Lung (tissue), 12 donors: ENCODE results near the gene HEPACAM2. TPM values are rescaled to one million over a fixed set of nuclear protein-coding genes. Genes with fewer than 3 reads are reported as not detected.

Experiments used
- ATAC-seq: fragments of 200-7000 bp; cut with Tn5 transposase; one replicate; pipeline ENCODE4 v1.9.1; 2020; ENCODE audit warnings: moderate number of reproducible peaks; ENCODE audit not compliant: insufficient read depth, low FRiP score
- DNase-seq, 3 donors: peaks; one replicate each; pipeline ENCODE4 v3.0.0-alpha.2; 2013 to 2017
- H3K27ac ChIP-seq, 2 donors: one replicate each; pipeline ENCODE4 v1.5.1; 2013; ENCODE audit warnings: mild to moderate bottlenecking in 2 of 2, moderate library complexity in 2 of 2, control low read depth in 1 of 2, inconsistent platforms in 1 of 2, low read depth in 1 of 2, low read length in 1 of 2
- H3K27me3 ChIP-seq, 3 donors: one replicate each; pipeline ENCODE4 v1.5.1; 2013; ENCODE audit warnings: low read length in 2 of 3; ENCODE audit not compliant: control insufficient read depth in 3 of 3, insufficient read depth in 3 of 3
- H3K36me3 ChIP-seq, 4 donors: one replicate each; pipeline ENCODE4 v1.5.1; 2013; ENCODE audit warnings: low read length in 4 of 4, mild to moderate bottlenecking in 1 of 4, moderate library complexity in 1 of 4; ENCODE audit not compliant: control insufficient read depth in 4 of 4, insufficient read depth in 4 of 4
- H3K4me1 ChIP-seq, 5 donors: one replicate each; pipeline ENCODE4 v1.5.1; 2013; ENCODE audit warnings: low read length in 5 of 5, mild to moderate bottlenecking in 2 of 5, moderate library complexity in 1 of 5; ENCODE audit not compliant: control insufficient read depth in 5 of 5, insufficient read depth in 5 of 5
- H3K4me3 ChIP-seq: one replicate; pipeline ENCODE4 v1.5.1; 2013; ENCODE audit warnings: mild to moderate bottlenecking, control low read depth, moderate library complexity
- H3K9ac ChIP-seq, 2 donors: one replicate each; pipeline ENCODE4 v1.5.1; 2013; ENCODE audit warnings: low read length in 2 of 2, control low read depth in 1 of 2; ENCODE audit not compliant: insufficient read depth in 1 of 2
- H3K9me3 ChIP-seq, 4 donors: one replicate each; pipeline ENCODE4 v1.5.1; 2013; ENCODE audit warnings: low read length in 3 of 4, mild to moderate bottlenecking in 1 of 4, moderate library complexity in 1 of 4; ENCODE audit not compliant: control insufficient read depth in 4 of 4, insufficient read depth in 3 of 4
- CTCF ChIP-seq: IDR thresholded peaks from 2 replicates; pipeline ENCODE4 v1.5.1; 2012; ENCODE audit warnings: mild to moderate bottlenecking; ENCODE audit errors: control extremely low read depth, extremely low read depth
- whole genome bisulfite sequencing, 2 donors: extraction: QIAGEN DNeasy Blood & Tissue Kit; methylation state at CpG; one replicate each; pipeline ENCODE4 v1.1.7; 2013; 5-methylcytosine and 5-hydroxymethylcytosine counted together
- polyA plus RNA-seq, 2 donors: library from polyadenylated mRNA; stranded (reverse); fragments of 200-250 nt; gene quantifications; one replicate each; pipeline ENCODE4 v1.2.1, GENCODE V29; 2013
- total RNA-seq, 2 donors: library from RNA; depleted of rRNA in 1 of 2; stranded (reverse); fragments of >200 nt in 1 of 2; gene quantifications; one replicate each; pipeline ENCODE4 v1.2.1, GENCODE V29; 2014 to 2021
- donor health status: control.
- donor health status: control.
- donor health status: Bipolar disorder and iron deficiency.
- donor health status: healthy.
- donor health status: DM: yes; HTN: yes; CAD: no.

HEPACAM2 gene
- total and polyA plus RNA-seq, 4 donors = 0.08 to 2.2 (median 0.27) TPM

- H3K36me3 ChIP-seq = peaks cover 0 to 6% (median 0%) of the 10 kb centered on the region in 4 donors
- DNase-seq (no peak), ATAC-seq (no peak)
- peaks cover 0 to 2% (median 0%) of the 10 kb centered on the region in 5 donors for H3K4me1 ChIP-seq
- no peak overlapping the region for H3K27ac ChIP-seq
- H3K9me3 ChIP-seq = no peaks in the 10 kb centered on the region
- no peak overlapping the region for H3K9ac ChIP-seq
- H3K4me3 ChIP-seq = no peak overlapping the region
- no peaks in the 10 kb centered on the region for H3K27me3 ChIP-seq
- TF ChIP-seq CTCF = no peak
- WGBS, 2 donors = 84 to 87% methylated on average over 4 of the region's 4 CpGs
Measured at GRCh38 chr7:93239824-93240223, 13.6 kb upstream of the HEPACAM2 start.

- ATAC-seq (no peak), DNase-seq (no peak)
- peaks cover 0 to 7% (median 0%) of the 10 kb centered on the region in 4 donors for H3K36me3 ChIP-seq
- no peak for TF ChIP-seq CTCF
- no peak overlapping the region for H3K4me3 ChIP-seq
- WGBS, 2 donors = 91 to 96% methylated on average over 2 of the region's 2 CpGs
- no peaks in the 10 kb centered on the region for H3K9me3 ChIP-seq
- H3K27ac ChIP-seq = no peak overlapping the region
- no peaks in the 10 kb centered on the region for H3K27me3 ChIP-seq
- no peak overlapping the region for H3K9ac ChIP-seq
- H3K4me1 ChIP-seq = peaks cover 0 to 2% (median 0%) of the 10 kb centered on the region in 5 donors
Measured at GRCh38 chr7:93238748-93239147, 12.5 kb upstream of the HEPACAM2 start.

GRCh38 chr7:93238131-93238530 lies 11.9 kb upstream of the HEPACAM2 start:
- Histone ChIP-seq H3K36me3 (peaks cover 0 to 8% (median 0%) of the 10 kb centered on the region in 4 donors), H3K4me3 (no peak overlapping the region), H3K27ac (no peak overlapping the region), H3K9me3 (no peaks in the 10 kb centered on the region), H3K27me3 (no peaks in the 10 kb centered on the region), H3K4me1 (peaks cover 0 to 4% (median 2%) of the 10 kb centered on the region in 5 donors), H3K9ac (no peak overlapping the region)
- 88 to 94% methylated on average over 4 of the region's 4 CpGs for WGBS, 2 donors
- DNase-seq (no peak), ATAC-seq (no peak)
- TF ChIP-seq CTCF = no peak

- H3K27me3 ChIP-seq = no peaks in the 10 kb centered on the region
- no peak for DNase-seq
- H3K36me3 ChIP-seq = peaks cover 0 to 4% (median 0%) of the 10 kb centered on the region in 4 donors
- H3K4me3 ChIP-seq = no peak overlapping the region
- no peak overlapping the region for H3K27ac ChIP-seq
- TF ChIP-seq CTCF = no peak
- H3K4me1 ChIP-seq = peaks cover 0 to 16% (median 7%) of the 10 kb centered on the region in 5 donors
- WGBS, 2 donors = 86 to 95% methylated on average over 2 of the region's 2 CpGs
- H3K9ac ChIP-seq = no peak overlapping the region
- ATAC-seq = no peak
- no peaks in the 10 kb centered on the region for H3K9me3 ChIP-seq
Measured at GRCh38 chr7:93235541-93235940, 9.3 kb upstream of the HEPACAM2 start.
